Neural progenitor cell (in vitro differentiated cells): ENCODE measurements around the gene EPS8. TPM values are rescaled to one million over a fixed set of nuclear protein-coding genes. Genes with fewer than 3 reads are reported as not detected.

Source experiments
- DNase-seq: peaks from one replicate; pipeline ENCODE4 v3.0.0-alpha.2; 2016; ENCODE audit warnings: low spot score
- H2AFZ ChIP-seq: fragments of 200-600 bp; sonication (generic); replicated peaks from 2 replicates; pipeline ENCODE4 v1.6.1; 2016; ENCODE audit warnings: antibody characterized with exemption
- H3F3A ChIP-seq: fragments of 200-600 bp; sonication (generic); 2 replicates; pipeline ENCODE4 v1.6.1; 2016; ENCODE audit warnings: antibody characterized with exemption, low read depth
- H3K27ac ChIP-seq: fragments of 200-600 bp; sonication (generic); 2 replicates; pipeline ENCODE4 v1.5.1; 2016; ENCODE audit warnings: mild to moderate bottlenecking
- H3K27me3 ChIP-seq: fragments of 200-600 bp; sonication (generic); 2 replicates; pipeline ENCODE4 v1.6.1; 2016; ENCODE audit warnings: mild to moderate bottlenecking, moderate library complexity
- H3K36me3 ChIP-seq: fragments of 200-600 bp; sonication (generic); 2 replicates; pipeline ENCODE4 v1.5.1; 2016
- H3K4me1 ChIP-seq: fragments of 200-600 bp; sonication (generic); 2 replicates; pipeline ENCODE4 v1.6.1; 2016; ENCODE audit warnings: mixed run types
- H3K4me2 ChIP-seq: fragments of 200-600 bp; sonication (generic); 2 replicates; pipeline ENCODE4 v1.6.1; 2016
- H3K4me3 ChIP-seq: fragments of 200-600 bp; sonication (generic); 2 replicates; pipeline ENCODE4 v1.5.1; 2016
- H3K79me2 ChIP-seq: fragments of 200-600 bp; sonication (generic); 2 replicates; pipeline ENCODE4 v1.6.1; 2016; ENCODE audit warnings: low read depth
- H3K9ac ChIP-seq: fragments of 200-600 bp; sonication (generic); 2 replicates; pipeline ENCODE4 v1.6.1; 2016
- H3K9me3 ChIP-seq: fragments of 200-600 bp; sonication (generic); 2 replicates; pipeline ENCODE4 v1.5.1; 2016; ENCODE audit warnings: low read depth
- H4K20me1 ChIP-seq: fragments of 200-600 bp; sonication (generic); 2 replicates; pipeline ENCODE4 v1.6.1; 2016; ENCODE audit warnings: low read depth
- H3K27ac Mint-ChIP-seq: 3 replicates; pipeline ENCODE4 v1.8.0; 2021; ENCODE audit warnings: mixed read lengths
- H3K27me3 Mint-ChIP-seq: 2 replicates; pipeline ENCODE4 v1.8.0; 2022; ENCODE audit warnings: low read depth, mild to moderate bottlenecking, inconsistent platforms, moderate library complexity, mixed read lengths; ENCODE audit not compliant: insufficient read depth
- H3K36me3 Mint-ChIP-seq: 3 replicates; pipeline ENCODE4 v1.8.0; 2021; ENCODE audit warnings: mixed read lengths
- H3K4me1 Mint-ChIP-seq: 3 replicates; pipeline ENCODE4 v1.8.0; 2021; ENCODE audit warnings: mixed read lengths
- H3K4me3 Mint-ChIP-seq: 3 replicates; pipeline ENCODE4 v1.8.0; 2021; ENCODE audit warnings: mild to moderate bottlenecking, moderate library complexity, mixed read lengths
- H3K9me3 Mint-ChIP-seq: 3 replicates; pipeline ENCODE4 v1.8.0; 2020; ENCODE audit warnings: mixed read lengths
- CTCF ChIP-seq: fragments of 200-600 bp; sonication (generic); IDR thresholded peaks from 2 replicates; pipeline ENCODE4 v1.5.1; 2017; ENCODE audit warnings: antibody characterized with exemption, mild to moderate bottlenecking
- EZH2 ChIP-seq: fragments of 200-600 bp; sonication (generic); IDR thresholded peaks from 2 replicates; pipeline ENCODE4 v1.6.1; 2017; ENCODE audit warnings: antibody characterized with exemption, mild to moderate bottlenecking, moderate library complexity
- EZH2phosphoT487 ChIP-seq: fragments of 200-600 bp; sonication (generic); IDR thresholded peaks from 2 replicates; pipeline ENCODE4 v1.6.1; 2017; ENCODE audit warnings: antibody characterized with exemption
- total RNA-seq: library from RNA; depleted of rRNA; stranded (reverse); fragments of >200 nt; gene quantifications from 2 replicates; pipeline ENCODE4 v1.2.3, GENCODE V29; 2015; ENCODE audit warnings: low replicate concordance

EPS8 gene
- total RNA-seq, 1 donor from 2014 or later = 17.0 TPM

DNA sequence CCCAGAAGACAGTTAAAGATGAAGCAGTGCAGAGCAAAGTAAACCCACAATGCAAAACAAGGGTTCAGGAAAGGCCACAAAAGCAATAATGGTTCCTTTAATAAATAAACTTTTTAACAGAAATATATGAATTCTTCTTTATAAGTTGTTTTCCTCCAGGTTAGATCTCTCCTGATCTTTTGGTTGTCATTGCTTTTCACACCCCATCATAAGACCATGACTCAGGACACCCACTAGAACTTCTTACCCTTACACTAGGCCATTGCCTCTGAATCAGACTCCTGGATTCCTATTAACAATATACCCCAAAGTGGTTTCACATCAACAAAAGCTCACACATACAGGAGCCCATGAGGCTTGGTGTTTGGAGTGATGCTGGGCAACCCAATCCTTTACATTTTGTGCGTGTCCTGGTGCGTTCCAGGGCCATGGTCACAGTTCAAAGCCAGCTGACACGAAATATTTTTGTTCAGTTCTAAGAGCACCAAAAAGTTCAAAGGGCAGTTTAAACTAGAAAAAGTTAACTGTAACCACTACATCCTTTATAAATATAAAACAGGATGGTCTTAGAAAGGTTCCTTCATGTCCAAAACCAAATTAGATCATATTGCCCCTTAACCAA, 187.0 kb downstream of the EPS8 start:
- TF ChIP-seq CTCF = no peak
- no peak for TF ChIP-seq EZH2
- TF ChIP-seq EZH2phosphoT487 = no peak
- H3K27me3 ChIP-seq = no peaks in the 10 kb centered on the region
- H3K4me3 ChIP-seq = no peak overlapping the region
- Mint-ChIP-seq H3K27me3 (no peaks in the 10 kb centered on the region), H3K4me1 (peaks cover 12% of the 10 kb centered on the region), H3K27ac (no peak overlapping the region), H3K9me3 (no peaks in the 10 kb centered on the region), H3K36me3 (no peaks in the 10 kb centered on the region), H3K4me3 (no peak overlapping the region)
- no peak overlapping the region for H3K9ac ChIP-seq
- H3K4me2 ChIP-seq = no peak overlapping the region
- no peak overlapping the region for H3K27ac ChIP-seq
- H3F3A ChIP-seq = no peaks in the 10 kb centered on the region
- no peaks in the 10 kb centered on the region for H3K36me3 ChIP-seq
- H4K20me1 ChIP-seq = no peaks in the 10 kb centered on the region
- no peak overlapping the region for H2AFZ ChIP-seq
- H3K9me3 ChIP-seq = no peaks in the 10 kb centered on the region
- H3K79me2 ChIP-seq = no peaks in the 10 kb centered on the region
- no peak for DNase-seq
- H3K4me1 ChIP-seq = no peaks in the 10 kb centered on the region

DNA sequence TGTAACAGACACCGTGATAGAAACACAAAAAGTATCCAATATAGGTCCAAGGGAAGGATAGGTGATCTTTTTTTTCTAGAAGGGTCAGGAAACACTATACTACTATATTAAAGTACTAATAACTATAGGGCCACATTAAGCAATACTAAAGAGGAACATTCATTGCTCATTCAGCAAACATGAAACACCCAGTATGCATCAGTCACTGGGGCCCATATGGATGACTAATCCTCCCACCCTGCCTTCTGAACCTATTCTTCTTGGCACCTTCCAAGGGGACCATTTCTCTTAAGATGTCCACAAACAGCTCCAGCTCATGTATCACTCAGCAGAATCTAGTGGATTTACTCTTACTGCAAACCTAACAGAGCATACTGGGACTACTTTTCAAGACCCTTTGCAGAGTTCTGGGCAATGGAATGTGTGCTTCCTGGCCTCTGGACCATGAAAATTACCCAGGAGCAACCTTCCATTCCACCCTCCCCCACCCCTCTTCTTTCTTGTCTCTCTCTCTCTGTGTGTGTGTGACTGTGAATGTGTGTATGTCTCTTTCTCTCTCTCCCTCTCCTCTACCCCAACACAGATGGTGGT, 187.9 kb downstream of the EPS8 start:
- Mint-ChIP-seq H3K36me3 (no peaks in the 10 kb centered on the region), H3K27me3 (no peaks in the 10 kb centered on the region), H3K27ac (no peak overlapping the region), H3K9me3 (no peaks in the 10 kb centered on the region), H3K4me1 (peaks cover 12% of the 10 kb centered on the region), H3K4me3 (no peak overlapping the region)
- H3K27ac ChIP-seq = no peak overlapping the region
- H3K4me1 ChIP-seq = no peaks in the 10 kb centered on the region
- H3K4me3 ChIP-seq = no peak overlapping the region
- H3K4me2 ChIP-seq = no peak overlapping the region
- TF ChIP-seq CTCF (no peak), EZH2phosphoT487 (no peak), EZH2 (no peak)
- H3K36me3 ChIP-seq = no peaks in the 10 kb centered on the region
- DNase-seq = no peak
- H3K9me3 ChIP-seq = no peaks in the 10 kb centered on the region
- H3K27me3 ChIP-seq = no peaks in the 10 kb centered on the region
- no peak overlapping the region for H2AFZ ChIP-seq
- no peak overlapping the region for H3K9ac ChIP-seq
- H3F3A ChIP-seq = no peaks in the 10 kb centered on the region
- H4K20me1 ChIP-seq = no peaks in the 10 kb centered on the region
- H3K79me2 ChIP-seq = no peaks in the 10 kb centered on the region

GRCh38 chr12:15600223-15600935, 188.8 kb downstream of the EPS8 start:
- Mint-ChIP-seq H3K36me3 (no peaks in the 10 kb centered on the region), H3K27me3 (no peaks in the 10 kb centered on the region), H3K27ac (no peak overlapping the region), H3K9me3 (no peaks in the 10 kb centered on the region), H3K4me1 (peaks cover 12% of the 10 kb centered on the region), H3K4me3 (no peak overlapping the region)
- Histone ChIP-seq H3K9me3 (no peaks in the 10 kb centered on the region), H3K4me3 (no peak overlapping the region), H2AFZ (no peak overlapping the region), H3K36me3 (no peaks in the 10 kb centered on the region), H3K27me3 (no peaks in the 10 kb centered on the region), H3K27ac (no peak overlapping the region), H3K79me2 (no peaks in the 10 kb centered on the region), H3K4me1 (no peaks in the 10 kb centered on the region), H3K9ac (no peak overlapping the region), H3F3A (no peaks in the 10 kb centered on the region), H4K20me1 (no peaks in the 10 kb centered on the region), H3K4me2 (no peak overlapping the region)
- DNase-seq = no peak
- TF ChIP-seq EZH2phosphoT487 (no peak), EZH2 (no peak), CTCF (no peak)
